GM21528 (cell line): Measurements from ENCODE around the gene NEU3.

Experiments
- ATAC-seq: cut with Tn5 transposase; IDR thresholded peaks from one replicate; pipeline ENCODE4 v1.9.1; 2021; ENCODE audit warnings: mild to moderate bottlenecking, moderate library complexity; ENCODE audit not compliant: unreplicated experiment, low FRiP score

The NEU3 gene

DNA sequence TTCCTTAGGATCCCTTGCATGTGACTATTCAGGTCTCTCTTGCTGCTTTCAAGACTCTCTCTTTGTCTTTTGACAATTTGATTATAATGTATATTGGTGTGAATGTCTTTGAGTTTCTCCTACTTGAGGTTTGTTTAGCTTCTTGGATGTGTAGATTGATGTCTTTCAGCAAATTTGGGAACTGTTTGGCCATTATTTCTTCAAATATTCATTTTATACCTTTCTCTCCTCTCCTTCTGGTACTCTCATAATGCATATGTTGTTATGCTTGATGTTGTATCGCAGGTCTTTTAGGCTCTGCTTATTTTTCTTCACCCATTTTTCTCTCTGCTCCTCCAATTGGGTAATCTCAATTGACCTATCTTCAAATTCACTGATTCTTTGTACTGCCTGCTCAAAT lies 63.7 kb downstream of the NEU3 start:
- ATAC-seq, result no peak

DNA sequence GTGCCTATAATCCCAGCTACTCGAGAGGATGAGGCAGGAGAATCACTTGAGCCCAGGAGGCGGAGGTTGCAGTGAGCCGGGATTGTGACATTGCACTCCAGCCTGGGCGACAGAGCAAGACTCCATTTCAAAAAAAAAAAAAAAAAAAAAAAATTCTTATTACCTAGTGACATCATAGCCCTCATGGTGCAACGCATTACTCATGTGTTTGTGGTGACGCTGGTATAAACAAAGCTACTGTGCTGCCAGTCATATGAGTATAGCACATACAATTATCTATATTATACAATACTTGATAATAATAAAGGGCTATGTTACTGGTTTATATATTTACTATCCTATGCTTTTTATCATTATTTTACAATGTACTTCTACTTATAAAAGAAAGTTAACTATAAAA lies 66.8 kb downstream of the NEU3 start:
- no peak for ATAC-seq

DNA sequence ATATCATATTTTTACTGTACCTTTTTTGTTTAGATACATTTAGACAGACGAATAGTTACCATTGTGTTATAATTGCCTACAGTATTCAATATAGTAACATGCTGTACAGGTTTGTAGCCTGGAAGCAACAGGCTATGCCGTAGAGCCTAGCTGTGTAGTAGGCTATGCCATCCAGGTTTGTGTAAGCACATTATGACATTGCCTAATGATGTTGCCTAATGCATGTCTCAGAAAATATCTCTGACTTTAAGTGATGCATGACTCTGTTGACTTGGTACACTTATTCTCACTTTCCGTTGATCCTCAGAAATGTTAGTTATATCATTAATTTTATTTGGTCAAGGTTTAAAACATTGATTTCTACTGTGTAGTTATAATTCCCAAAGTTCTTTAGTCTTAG lies 68.1 kb downstream of the NEU3 start:
- no peak for ATAC-seq

DNA sequence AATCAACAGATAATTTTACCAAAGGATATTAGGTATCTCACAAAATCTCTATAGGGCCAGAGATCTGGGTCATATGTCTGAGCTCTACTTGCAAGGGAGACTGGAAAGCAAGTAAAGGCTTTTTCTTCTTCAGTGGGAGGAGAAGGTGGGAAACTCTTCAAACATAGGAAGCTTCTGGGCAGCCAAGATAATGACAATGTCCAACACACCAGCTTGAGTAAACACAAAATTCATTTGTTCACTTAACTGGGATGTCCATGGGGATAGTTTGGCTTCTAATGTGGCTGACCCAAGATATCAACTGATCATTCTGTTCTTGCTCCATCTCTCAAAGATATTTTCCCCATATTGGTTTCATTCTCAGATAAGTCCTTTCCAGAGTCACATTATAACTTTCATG lies 70.6 kb downstream of the NEU3 start:
- no peak for ATAC-seq

DNA sequence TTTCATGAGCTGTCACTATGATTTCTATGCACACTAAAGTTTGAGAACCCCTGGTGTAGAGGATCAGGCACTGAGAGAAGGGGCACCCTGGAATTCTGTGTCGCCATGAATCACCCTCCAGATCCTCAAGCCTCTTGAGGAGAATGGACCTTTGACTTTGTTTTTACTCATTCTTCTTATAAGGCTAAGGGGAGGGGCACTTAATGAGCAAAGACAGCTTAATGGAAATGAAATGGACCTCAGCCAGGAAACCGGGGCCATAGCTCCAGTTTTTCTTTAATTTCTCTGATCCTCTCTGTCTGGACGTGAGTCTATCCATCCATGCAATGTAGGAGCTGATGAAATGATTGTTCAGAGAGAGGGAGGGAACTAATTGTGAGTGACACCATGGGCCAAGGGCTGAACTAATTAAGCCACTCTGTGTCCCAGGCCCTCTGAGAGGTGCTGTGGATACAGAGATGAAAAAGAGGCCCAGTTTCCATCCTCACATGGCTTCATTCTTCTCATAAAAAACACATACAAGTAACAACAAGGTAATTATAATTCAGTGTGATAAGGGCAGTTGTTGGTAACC lies 75.1 kb downstream of the NEU3 start:
- no peak for ATAC-seq

DNA sequence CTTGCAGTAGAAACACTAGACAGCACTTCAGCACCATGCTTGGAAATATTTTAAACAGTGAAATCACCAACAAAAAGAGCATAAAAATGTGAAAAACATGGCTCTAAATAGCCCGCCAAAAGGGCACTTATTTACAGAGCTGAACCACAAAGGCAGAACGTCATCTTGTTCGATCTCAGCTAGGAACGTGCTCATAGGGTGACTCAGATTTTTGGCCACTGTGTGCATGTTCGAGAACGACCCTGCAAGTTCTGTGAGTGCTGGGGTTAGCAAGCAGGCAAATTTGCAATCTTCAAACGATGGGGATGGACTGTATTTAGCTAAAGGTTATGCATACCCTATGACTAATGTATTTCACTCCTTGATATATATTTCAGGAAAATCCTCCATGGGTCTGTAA lies 77.3 kb downstream of the NEU3 start:
- ATAC-seq, result no peak
